Mucosa of rectum (tissue), 2 donors: ENCODE measurements around the gene MIF4GD.

Source experiments
- H3K27ac ChIP-seq, 2 donors: one replicate each; pipeline ENCODE4 v1.7.0; 2013; ENCODE audit warnings: inconsistent platforms in 2 of 2, low read depth in 2 of 2, low read length in 2 of 2
- H3K27me3 ChIP-seq, 2 donors: one replicate each; pipeline ENCODE4 v1.7.0; 2013; ENCODE audit warnings: low read length in 2 of 2; ENCODE audit not compliant: control insufficient read depth in 2 of 2, insufficient read depth in 2 of 2
- H3K36me3 ChIP-seq, 2 donors: one replicate each; pipeline ENCODE4 v1.7.0; 2013; ENCODE audit warnings: low read length in 2 of 2; ENCODE audit not compliant: control insufficient read depth in 2 of 2, insufficient read depth in 2 of 2
- H3K4me1 ChIP-seq, 2 donors: one replicate each; pipeline ENCODE4 v1.7.0; 2013; ENCODE audit warnings: low read length in 2 of 2, mild to moderate bottlenecking in 1 of 2; ENCODE audit not compliant: control insufficient read depth in 2 of 2, insufficient read depth in 2 of 2
- H3K4me3 ChIP-seq, 2 donors: one replicate each; pipeline ENCODE4 v1.7.0; 2013; ENCODE audit warnings: low read length in 2 of 2
- H3K9ac ChIP-seq, 2 donors: one replicate each; pipeline ENCODE4 v1.7.0; 2013; ENCODE audit warnings: low read length in 2 of 2, low read depth in 1 of 2, mild to moderate bottlenecking in 1 of 2
- H3K9me3 ChIP-seq, 2 donors: one replicate each; pipeline ENCODE4 v1.7.0; 2013; ENCODE audit warnings: low read length in 2 of 2; ENCODE audit not compliant: control insufficient read depth in 2 of 2
- donor health status: healthy.
- donor health status: Normal muscosa, but diverticular disease.

MIF4GD gene

DNA sequence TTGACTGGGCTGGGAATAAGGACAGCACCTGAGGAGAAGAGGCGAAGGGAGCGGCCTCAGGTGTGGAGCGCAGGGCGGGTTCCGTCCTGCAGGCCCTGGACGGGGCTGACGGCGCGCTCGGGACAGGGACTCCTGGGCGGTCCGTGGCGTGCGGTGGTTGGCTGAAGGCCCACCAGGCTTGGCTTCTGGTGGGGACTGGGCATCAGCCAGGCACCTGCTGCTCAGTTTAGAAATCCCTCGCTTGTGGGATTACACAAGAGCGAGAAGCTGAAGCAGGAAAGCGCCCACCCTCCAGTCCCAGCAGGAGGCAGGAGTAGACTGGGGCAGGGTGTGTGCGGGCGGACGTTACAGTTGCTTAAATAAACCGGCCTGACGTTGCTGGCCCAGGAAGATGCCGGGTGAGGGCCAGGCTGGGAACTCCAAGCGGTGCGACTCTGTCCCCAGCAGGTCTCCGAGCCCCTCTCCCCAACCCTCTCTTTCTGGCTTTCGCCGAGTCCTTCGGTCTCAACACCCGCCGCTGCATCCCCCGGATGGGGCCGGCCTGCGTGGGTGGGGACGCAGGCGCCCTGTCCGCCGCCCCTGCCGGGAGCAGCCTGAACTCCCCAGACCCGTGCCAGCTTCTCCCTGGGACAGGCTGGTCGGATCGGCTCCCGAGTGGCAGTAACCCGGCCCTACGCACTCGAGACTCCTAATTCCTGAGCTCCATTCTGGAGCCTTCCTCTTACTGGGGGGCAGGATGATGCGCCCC, 639 bp downstream of the MIF4GD start:
- peak overlapping the region; percentile 92 to 95 for H3K9ac ChIP-seq
- H3K9me3 ChIP-seq: no peaks in the 10 kb centered on the region
- H3K27me3 ChIP-seq: no peaks in the 10 kb centered on the region
- peak overlapping the region; percentile 80 to 86 for H3K4me3 ChIP-seq
- peaks cover 17 to 29% of the 10 kb centered on the region in 2 donors for H3K36me3 ChIP-seq
- H3K4me1 ChIP-seq: peaks cover 25 to 27% of the 10 kb centered on the region in 2 donors
- peak overlapping the region; percentile 90 to 93 for H3K27ac ChIP-seq

- peak overlapping the region; percentile 92 to 95 for H3K9ac ChIP-seq
- H3K36me3 ChIP-seq: peaks cover 18 to 33% of the 10 kb centered on the region in 2 donors
- H3K4me3 ChIP-seq: peak overlapping the region; percentile 80 to 86
- no peaks in the 10 kb centered on the region for H3K27me3 ChIP-seq
- H3K27ac ChIP-seq: peak overlapping the region; percentile 90 to 93
- peaks cover 25 to 27% of the 10 kb centered on the region in 2 donors for H3K4me1 ChIP-seq
- no peaks in the 10 kb centered on the region for H3K9me3 ChIP-seq
Measured at GRCh38 chr17:75269844-75270217, 1.2 kb downstream of the MIF4GD start.

DNA sequence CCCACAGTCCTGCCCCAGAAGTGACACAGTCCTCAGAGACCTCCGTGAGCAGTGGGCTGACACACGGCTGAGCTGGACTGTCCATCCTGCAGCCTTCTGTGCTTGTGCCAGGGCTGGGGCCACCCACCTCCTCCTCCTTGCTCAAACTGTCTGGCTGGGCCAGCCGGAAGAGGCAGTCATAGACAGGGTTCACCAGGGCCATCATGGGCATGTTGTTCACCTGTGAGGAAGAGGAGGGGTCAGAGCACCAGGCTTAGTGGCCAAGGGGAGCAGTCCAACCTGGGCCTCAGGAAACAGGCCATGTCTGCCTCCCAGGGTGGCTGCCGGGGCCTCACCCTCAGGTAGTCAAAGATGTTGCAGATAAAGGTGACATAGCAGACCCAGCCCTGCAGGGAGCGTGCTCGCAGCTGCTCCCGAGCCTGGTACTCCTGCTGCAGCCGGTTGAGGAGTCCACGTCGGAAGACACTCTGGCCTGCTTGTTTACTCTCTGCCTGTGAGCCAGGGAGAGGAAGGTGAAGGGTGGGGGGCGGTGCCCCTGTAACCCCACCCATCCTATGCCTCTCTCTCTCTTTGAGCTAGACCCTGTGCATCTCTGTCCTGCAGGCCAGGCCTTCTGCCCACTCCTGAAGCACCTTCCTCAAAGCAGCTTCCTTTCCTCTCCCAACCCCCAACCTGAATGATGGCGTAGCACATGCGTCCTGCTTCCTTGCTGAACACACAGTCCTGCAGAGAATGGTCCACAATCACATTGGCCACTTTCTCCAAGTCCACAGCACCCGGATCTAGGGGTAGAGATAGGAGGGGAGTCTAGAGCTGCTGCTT, 3.4 kb downstream of the MIF4GD start:
- peak overlapping the region; percentile 4 to 47 for H3K9ac ChIP-seq
- peaks cover 22 to 37% of the 10 kb centered on the region in 2 donors for H3K36me3 ChIP-seq
- no peaks in the 10 kb centered on the region for H3K27me3 ChIP-seq
- peak overlapping the region in 1 of 2 donors; percentile 20 for H3K4me3 ChIP-seq
- H3K9me3 ChIP-seq: no peaks in the 10 kb centered on the region
- peak overlapping the region; percentile 51 to 52 for H3K27ac ChIP-seq
- H3K4me1 ChIP-seq: peaks cover 26 to 29% of the 10 kb centered on the region in 2 donors

DNA sequence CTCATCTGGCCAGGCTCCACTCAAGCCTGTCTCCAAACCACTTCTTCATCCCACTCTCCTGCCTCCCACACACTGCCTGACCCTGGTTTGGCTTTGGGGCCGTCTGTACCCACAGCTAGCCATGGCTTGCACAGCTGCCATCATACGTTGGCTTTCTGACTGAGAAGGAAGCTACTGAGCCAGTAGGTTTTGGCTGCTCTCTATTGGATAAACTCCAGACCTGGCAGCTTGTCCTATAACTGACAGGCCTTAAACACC, 3.9 kb downstream of the MIF4GD start:
- H3K9me3 ChIP-seq: no peaks in the 10 kb centered on the region
- peaks cover 22 to 34% of the 10 kb centered on the region in 2 donors for H3K36me3 ChIP-seq
- peaks cover 26 to 28% of the 10 kb centered on the region in 2 donors for H3K4me1 ChIP-seq
- peak overlapping the region in 1 of 2 donors; percentile 2 for H3K27ac ChIP-seq
- H3K4me3 ChIP-seq: no peak overlapping the region
- H3K9ac ChIP-seq: peak overlapping the region in 1 of 2 donors; percentile 4
- H3K27me3 ChIP-seq: no peaks in the 10 kb centered on the region

DNA sequence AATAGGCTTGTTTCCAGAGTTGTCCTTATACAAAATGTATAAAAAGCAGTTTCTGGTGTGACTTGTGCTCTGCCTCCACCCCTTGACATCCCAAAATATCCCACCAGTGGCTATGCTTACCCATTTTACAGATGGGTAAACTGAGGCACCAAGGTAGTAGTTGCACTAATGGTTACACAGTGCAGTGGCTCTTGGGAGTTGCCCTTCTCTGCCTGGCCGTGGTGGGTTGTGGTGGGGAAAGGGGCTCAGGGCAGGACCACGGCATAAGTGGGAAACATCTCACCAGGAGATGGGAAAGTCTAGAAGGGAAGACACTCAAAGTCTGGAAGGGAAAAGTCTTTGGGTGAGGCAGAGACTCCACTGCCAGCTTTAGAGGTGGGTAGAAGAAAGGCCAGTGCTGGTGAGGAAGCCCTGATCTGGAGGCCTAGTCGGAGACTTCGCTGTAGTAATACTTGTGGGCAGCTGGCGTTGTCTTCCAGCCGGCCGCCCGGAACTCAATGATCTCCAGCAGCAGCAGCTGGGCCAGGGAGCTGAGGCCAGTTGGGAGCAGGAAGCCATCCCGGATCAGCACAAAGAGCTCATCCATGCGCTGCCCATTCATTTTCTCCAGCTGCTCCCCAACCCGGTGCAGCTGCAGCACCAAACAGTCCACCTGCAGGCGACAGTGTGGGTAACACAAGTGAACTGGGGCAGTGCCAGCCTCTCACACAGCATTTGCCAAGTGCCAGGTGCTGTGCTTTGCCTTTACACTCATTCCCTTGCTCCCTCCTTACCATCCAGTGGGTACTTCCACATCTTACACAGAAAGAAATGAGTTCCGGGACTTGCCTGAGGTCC, 4.5 kb downstream of the MIF4GD start:
- Histone ChIP-seq H3K9me3 (no peaks in the 10 kb centered on the region), H3K9ac (no peak overlapping the region)

DNA sequence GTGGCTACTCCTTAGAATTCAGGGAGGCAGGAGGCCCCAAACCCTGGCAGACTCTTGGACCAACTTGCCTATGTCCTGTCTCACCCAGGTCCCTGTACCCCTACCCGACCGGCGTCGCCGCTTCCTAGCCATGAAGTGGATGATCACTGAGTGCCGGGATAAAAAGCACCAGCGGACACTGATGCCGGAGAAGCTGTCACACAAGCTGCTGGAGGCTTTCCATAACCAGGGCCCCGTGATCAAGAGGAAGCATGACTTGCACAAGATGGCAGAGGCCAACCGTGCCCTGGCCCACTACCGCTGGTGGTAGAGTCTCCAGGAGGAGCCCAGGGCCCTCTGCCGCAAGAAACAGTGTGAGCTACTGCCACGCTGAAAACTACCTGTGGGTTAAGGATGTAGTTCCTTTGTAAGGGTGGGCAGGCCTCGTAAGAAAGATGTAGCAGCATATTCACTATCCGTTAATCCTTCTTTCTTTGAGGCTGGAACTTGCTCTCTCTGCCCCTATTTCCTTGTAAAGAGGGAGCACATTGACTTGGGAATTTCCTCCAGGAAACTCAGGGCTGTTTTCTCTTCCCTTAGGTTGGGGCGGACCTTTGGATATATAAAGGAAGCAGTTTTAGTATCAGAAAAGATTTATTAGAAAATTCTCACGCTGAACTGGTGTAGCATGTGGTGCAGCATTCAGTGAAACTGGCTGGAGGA, 5.3 kb downstream of the MIF4GD start:
- Histone ChIP-seq H3K9ac (no peak overlapping the region), H3K4me3 (no peak overlapping the region), H3K27ac (no peak overlapping the region), H3K36me3 (peaks cover 22 to 34% of the 10 kb centered on the region in 2 donors), H3K9me3 (no peaks in the 10 kb centered on the region), H3K4me1 (peaks cover 25% of the 10 kb centered on the region in 2 donors), H3K27me3 (no peaks in the 10 kb centered on the region)

More for the DNA sequence above, 4.5 kb downstream of the MIF4GD start:
- H3K36me3 ChIP-seq: peaks cover 22 to 34% of the 10 kb centered on the region in 2 donors
- H3K4me3 ChIP-seq: no peak overlapping the region
- H3K27me3 ChIP-seq: no peaks in the 10 kb centered on the region
- no peak overlapping the region for H3K27ac ChIP-seq
- H3K4me1 ChIP-seq: peaks cover 24 to 25% of the 10 kb centered on the region in 2 donors

DNA sequence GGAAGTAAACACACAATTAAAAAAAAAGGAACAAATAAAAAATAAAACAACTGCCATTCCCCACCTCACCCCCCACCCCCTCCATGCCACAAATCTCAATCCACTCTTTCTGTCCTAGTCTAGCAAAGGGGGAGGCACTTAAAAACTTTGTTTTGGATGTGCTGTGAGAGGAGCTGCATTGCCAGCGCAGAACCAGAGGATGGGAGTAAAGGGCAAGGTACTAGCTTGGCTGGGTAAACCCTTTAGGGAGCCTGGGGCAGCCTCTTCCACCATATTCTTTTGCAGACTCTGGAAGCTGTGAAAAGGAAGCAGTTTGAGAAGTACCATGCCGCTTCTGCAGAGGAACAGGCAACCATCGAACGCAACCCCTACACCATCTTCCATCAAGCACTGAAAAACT, 8.0 kb downstream of the MIF4GD start:
- Histone ChIP-seq H3K4me1 (peaks cover 28 to 32% of the 10 kb centered on the region in 2 donors), H3K36me3 (peaks cover 24 to 34% of the 10 kb centered on the region in 2 donors), H3K27ac (no peak overlapping the region), H3K9me3 (no peaks in the 10 kb centered on the region), H3K4me3 (peak overlapping the region in 1 of 2 donors; percentile 99), H3K9ac (no peak overlapping the region), H3K27me3 (no peaks in the 10 kb centered on the region)

GRCh38 chr17:75262112-75262606, 8.9 kb downstream of the MIF4GD start:
- Histone ChIP-seq H3K4me3 (peak overlapping the region; percentile 79 to 99), H3K9ac (peak overlapping the region; percentile 95 to 96), H3K27ac (peak overlapping the region; percentile 96 to 98), H3K27me3 (no peaks in the 10 kb centered on the region), H3K36me3 (peaks cover 24 to 31% of the 10 kb centered on the region in 2 donors), H3K4me1 (peaks cover 21 to 25% of the 10 kb centered on the region in 2 donors), H3K9me3 (no peaks in the 10 kb centered on the region)

DNA sequence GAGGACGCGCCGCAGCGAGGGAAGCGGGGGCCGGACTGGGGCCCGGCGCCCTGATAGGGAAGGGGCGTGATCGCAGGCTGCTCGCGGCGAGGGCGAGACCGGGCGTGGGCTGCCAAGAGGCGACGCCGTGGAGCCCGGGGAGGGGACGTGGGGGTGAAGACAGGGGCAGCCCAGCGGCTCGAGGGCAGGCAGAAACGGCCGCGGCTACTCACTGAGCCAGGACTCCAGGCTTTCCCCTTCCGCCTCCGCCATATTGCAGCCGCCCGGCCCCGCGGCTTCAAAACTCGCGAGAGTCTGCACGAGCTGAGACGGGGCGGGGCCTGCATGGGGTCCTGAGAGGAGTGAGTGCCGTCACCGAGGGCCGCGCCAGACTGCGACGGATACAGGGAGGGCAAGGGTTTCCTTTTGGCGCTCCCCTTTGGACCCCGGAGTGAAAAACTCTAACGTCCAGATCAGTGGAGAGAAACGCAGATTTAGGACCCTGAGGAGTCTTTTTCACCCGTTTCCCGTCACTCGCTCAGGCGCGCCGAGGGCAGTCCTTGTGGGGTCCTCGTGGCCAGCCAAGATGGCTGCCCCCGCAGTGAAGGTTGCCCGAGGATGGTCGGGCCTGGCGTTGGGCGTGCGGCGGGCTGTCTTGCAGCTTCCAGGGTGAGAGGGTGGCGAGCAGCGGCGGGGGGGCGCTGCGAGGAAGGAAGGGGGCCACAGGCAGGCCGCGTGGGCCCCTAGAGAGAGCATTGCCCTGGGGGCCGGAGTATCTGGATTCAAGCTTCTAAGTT, 9.5 kb downstream of the MIF4GD start, which contains the start of the genes GGA3 and MRPS7:
GGA3 (minus strand) TSS at position 271 of the 776 bp plus-strand sequence; CDS start at position 252, 19 bp downstream.
MRPS7 (plus strand) TSS at position 544 of the 776 bp plus-strand sequence; CDS start at position 566, 22 bp downstream.
- peak within 1 kb of the TSS; percentile 79 to 99 for H3K4me3 ChIP-seq
- peak within 1 kb of the TSS; percentile 96 to 98 for H3K27ac ChIP-seq
- H3K36me3 ChIP-seq: peaks cover 17 to 25% of the 10 kb centered on the region in 2 donors
- peaks cover 21 to 25% of the 10 kb centered on the region in 2 donors for H3K4me1 ChIP-seq
- no peaks in the 10 kb centered on the region for H3K9me3 ChIP-seq
- no peaks in the 10 kb centered on the region for H3K27me3 ChIP-seq
- H3K9ac ChIP-seq: peak within 1 kb of the TSS; percentile 95 to 96
